DMS53 treated with DMSO at 0.1 percent for 48 hours (cell line): ENCODE data around the gene APBA3.

ENCODE experiments used
- DNase-seq: peaks from one replicate; lab custom pipeline; 2025; ENCODE audit not compliant: unreplicated experiment; lab: John Stamatoyannopoulos, UW

The APBA3 gene

GRCh38 chr19:3788996-3789778 lies 27.7 kb upstream of the APBA3 start:
- no peak for DNase-seq

GRCh38 chr19:3785938-3786824 lies 24.7 kb upstream of the APBA3 start, which contains the start of gene MATK:
TSS of gene MATK (minus strand) at chr19:3786381. CDS start at chr19:3785135, 1,246 bp downstream.
- no peak for DNase-seq

- no peak for DNase-seq
Measured at GRCh38 chr19:3785451-3785937, 24.0 kb upstream of the APBA3 start.

- no peak for DNase-seq
Measured at GRCh38 chr19:3784607-3785450, 23.3 kb upstream of the APBA3 start.

- DNase-seq, result peak; percentile 3
Measured at GRCh38 chr19:3783660-3784584, 22.4 kb upstream of the APBA3 start.

- DNase-seq, result no peak
Measured at GRCh38 chr19:3782903-3783302, 21.4 kb upstream of the APBA3 start.

GRCh38 chr19:3782330-3782729 lies 20.8 kb upstream of the APBA3 start:
- DNase-seq, result no peak

GRCh38 chr19:3781603-3782002 lies 20.1 kb upstream of the APBA3 start:
- no peak for DNase-seq

- DNase-seq, result no peak
Measured at GRCh38 chr19:3780786-3781304, 19.4 kb upstream of the APBA3 start.

GRCh38 chr19:3778899-3779723 lies 17.6 kb upstream of the APBA3 start:
- DNase-seq, result no peak

GRCh38 chr19:3778104-3778867 lies 16.8 kb upstream of the APBA3 start:
- DNase-seq, result no peak

- DNase-seq, result no peak
Measured at GRCh38 chr19:3776479-3777040, 15.1 kb upstream of the APBA3 start.

- no peak for DNase-seq
Measured at GRCh38 chr19:3775831-3776230, 14.3 kb upstream of the APBA3 start.

- DNase-seq, result no peak
Measured at GRCh38 chr19:3775374-3775711, 13.9 kb upstream of the APBA3 start.

- DNase-seq, result no peak
Measured at GRCh38 chr19:3774621-3775373, 13.3 kb upstream of the APBA3 start.

- DNase-seq, result no peak
Measured at GRCh38 chr19:3773814-3774515, 12.5 kb upstream of the APBA3 start.
